Effector memory CD4-positive, alpha-beta T cell (primary cell): ENCODE data around the gene SYNGR1.
"Not testable (repeated sequence)": the region's sequence is repeated elsewhere in the genome, so short reads cannot be mapped to it uniquely, and the experiment has no call there.

Experiments
- DNase-seq, 3 donors: peaks; one replicate each; pipeline ENCODE4 v3.0.0-alpha.2; 2020
- H3K27ac ChIP-seq: 2 replicates; pipeline ENCODE4 v1.7.0; 2013; ENCODE audit warnings: mild to moderate bottlenecking, low read length, moderate library complexity; ENCODE audit not compliant: insufficient read depth, poor library complexity, severe bottlenecking
- H3K27me3 ChIP-seq: replicated peaks from 2 replicates; pipeline ENCODE4 v1.7.0; 2013; ENCODE audit warnings: mild to moderate bottlenecking, low read length; ENCODE audit not compliant: insufficient read depth, control insufficient read depth, poor library complexity, severe bottlenecking
- H3K36me3 ChIP-seq: 2 replicates; pipeline ENCODE4 v1.7.0; 2013; ENCODE audit warnings: mild to moderate bottlenecking, low read length, moderate library complexity; ENCODE audit not compliant: control insufficient read depth, insufficient read depth
- H3K4me1 ChIP-seq: 2 replicates; pipeline ENCODE4 v1.7.0; 2013; ENCODE audit warnings: low read length, mild to moderate bottlenecking; ENCODE audit not compliant: control insufficient read depth, insufficient read depth, poor library complexity, severe bottlenecking
- H3K4me3 ChIP-seq: 2 replicates; pipeline ENCODE4 v1.7.0; 2013; ENCODE audit warnings: low read length, low read depth, mild to moderate bottlenecking; ENCODE audit not compliant: insufficient read depth, poor library complexity, severe bottlenecking
- H3K9me3 ChIP-seq: 2 replicates; pipeline ENCODE4 v1.7.0; 2013; ENCODE audit warnings: mild to moderate bottlenecking, low read length, moderate library complexity; ENCODE audit not compliant: control insufficient read depth

SYNGR1 gene

DNA sequence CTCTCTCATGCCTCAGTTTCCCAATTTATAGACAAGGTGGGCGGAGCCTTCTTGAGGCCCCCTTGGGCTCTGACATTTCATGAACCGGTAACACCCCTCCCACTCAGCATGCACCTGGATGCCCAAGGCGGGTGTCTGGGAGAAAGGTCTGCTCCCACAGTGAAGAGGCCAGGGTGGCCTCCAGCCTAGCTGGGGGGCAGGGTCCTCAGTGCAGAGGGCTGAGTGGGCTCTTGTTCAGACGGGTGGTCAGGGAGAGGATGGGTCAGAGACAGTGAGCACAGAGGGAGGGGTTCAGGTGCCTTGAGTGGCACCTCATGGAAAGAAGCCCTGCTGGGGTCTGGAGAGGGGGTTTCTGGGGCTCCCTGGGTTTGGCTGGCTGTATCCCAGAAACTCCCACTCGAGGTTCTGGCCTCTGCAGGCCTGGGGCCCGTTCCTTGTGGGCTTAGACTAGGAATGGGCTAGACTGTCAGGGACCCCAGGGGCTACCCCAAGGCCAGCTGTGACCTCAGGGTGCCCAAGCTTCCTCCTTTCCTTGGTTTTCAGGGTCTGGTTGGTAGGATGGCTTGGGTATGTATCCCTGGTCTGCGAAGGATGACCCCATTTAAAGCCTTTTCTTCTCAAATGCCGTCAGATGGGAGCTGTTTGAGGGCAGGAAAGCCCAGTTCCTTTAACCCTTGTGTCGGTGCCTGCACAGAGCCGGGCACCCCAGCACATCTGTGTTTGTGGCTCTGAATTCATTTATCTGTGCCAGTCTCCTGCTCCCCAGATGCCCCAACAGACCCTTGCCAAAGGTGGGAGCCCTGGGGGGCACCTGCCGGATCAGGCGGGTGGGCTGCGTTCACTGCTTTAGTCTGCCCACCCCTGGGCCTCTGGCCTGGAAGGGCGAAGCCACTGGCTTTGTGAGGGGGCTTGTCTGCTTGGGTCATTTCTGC, 1.2 kb downstream of the SYNGR1 start:
- DNase-seq: no peak
- Histone ChIP-seq H3K36me3 (no peaks in the 10 kb centered on the region), H3K4me1 (peaks cover 5% of the 10 kb centered on the region), H3K27ac (no peak overlapping the region), H3K4me3 (peak overlapping the region; percentile 28), H3K9me3 (no peaks in the 10 kb centered on the region), H3K27me3 (peaks cover 17% of the 10 kb centered on the region)

GRCh38 chr22:39351689-39352214, 2.0 kb downstream of the SYNGR1 start:
- H3K27me3 ChIP-seq: peaks cover 17% of the 10 kb centered on the region
- H3K36me3 ChIP-seq: no peaks in the 10 kb centered on the region
- no peak overlapping the region for H3K4me3 ChIP-seq
- DNase-seq: no peak
- no peak overlapping the region for H3K27ac ChIP-seq
- peaks cover 5% of the 10 kb centered on the region for H3K4me1 ChIP-seq
- no peaks in the 10 kb centered on the region for H3K9me3 ChIP-seq

DNA sequence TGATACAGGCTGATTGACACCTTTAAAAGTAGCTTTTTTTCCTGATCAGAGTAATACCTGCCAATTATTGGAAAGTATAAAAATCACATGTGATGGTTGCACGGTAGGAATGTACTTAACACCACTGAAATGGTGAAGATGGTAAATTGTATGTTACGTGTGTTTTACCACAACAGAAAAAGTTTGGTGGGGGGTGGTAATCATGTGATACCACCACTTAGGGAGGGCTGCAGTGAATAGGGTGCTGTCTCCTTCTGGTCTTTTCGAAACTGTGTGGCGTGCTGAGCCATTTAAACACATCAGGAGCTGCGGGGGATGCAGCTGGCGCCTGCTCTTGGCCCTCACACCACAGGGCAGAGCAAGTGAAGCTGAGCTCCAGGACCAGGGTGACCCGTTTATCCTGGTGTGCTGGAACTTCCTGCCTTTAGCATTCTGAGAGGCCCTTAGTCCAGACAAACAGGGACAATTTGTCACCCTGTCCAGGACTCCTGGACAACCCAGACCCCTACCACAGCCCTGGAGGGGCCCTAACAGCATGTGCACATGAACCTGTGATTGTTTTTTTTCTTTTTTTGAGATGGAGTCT, 2.6 kb downstream of the SYNGR1 start:
- no peak overlapping the region for H3K27ac ChIP-seq
- DNase-seq: no peak
- peaks cover 17% of the 10 kb centered on the region for H3K27me3 ChIP-seq
- no peaks in the 10 kb centered on the region for H3K36me3 ChIP-seq
- no peak overlapping the region for H3K4me3 ChIP-seq
- H3K4me1 ChIP-seq: peaks cover 5% of the 10 kb centered on the region
- H3K9me3 ChIP-seq: no peaks in the 10 kb centered on the region

DNA sequence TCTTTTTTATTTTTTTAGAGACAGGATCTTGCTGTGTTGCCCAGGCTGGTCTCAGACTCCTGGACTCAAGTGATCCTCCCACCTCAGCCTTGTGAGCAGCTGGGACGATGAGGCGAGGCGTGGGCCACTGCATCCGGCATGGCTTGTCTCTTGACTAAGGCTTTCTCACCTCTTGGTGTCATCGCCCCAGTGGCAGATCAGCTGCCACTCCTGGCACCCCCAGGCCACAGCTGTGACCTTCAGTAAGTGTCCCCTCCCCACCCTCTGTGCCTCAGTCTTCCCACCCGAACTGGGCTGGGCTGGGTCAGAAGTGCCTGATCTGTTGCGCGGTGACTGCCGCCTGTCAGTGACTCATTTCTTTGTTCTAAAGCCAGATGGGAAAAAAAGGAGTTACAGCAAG, 3.6 kb downstream of the SYNGR1 start:
- H3K36me3 ChIP-seq: no peaks in the 10 kb centered on the region
- no peak for DNase-seq
- no peak overlapping the region for H3K27ac ChIP-seq
- peaks cover 17% of the 10 kb centered on the region for H3K27me3 ChIP-seq
- H3K4me1 ChIP-seq: peaks cover 5% of the 10 kb centered on the region
- no peaks in the 10 kb centered on the region for H3K9me3 ChIP-seq
- H3K4me3 ChIP-seq: no peak overlapping the region

- peaks cover 5% of the 10 kb centered on the region for H3K4me1 ChIP-seq
- no peak for DNase-seq
- H3K36me3 ChIP-seq: no peaks in the 10 kb centered on the region
- no peaks in the 10 kb centered on the region for H3K9me3 ChIP-seq
- no peak overlapping the region for H3K27ac ChIP-seq
- peaks cover 7% of the 10 kb centered on the region for H3K27me3 ChIP-seq
- no peak overlapping the region for H3K4me3 ChIP-seq
Observed at GRCh38 chr22:39355080-39355479, 5.3 kb downstream of the SYNGR1 start.

- H3K9me3 ChIP-seq, H3K4me3 ChIP-seq, H3K27me3 ChIP-seq, H3K27ac ChIP-seq, H3K36me3 ChIP-seq, DNase-seq, H3K4me1 ChIP-seq: not testable (repeated sequence)
Observed at GRCh38 chr22:39355805-39356204, 6.0 kb downstream of the SYNGR1 start.

GRCh38 chr22:39356464-39356863, 6.7 kb downstream of the SYNGR1 start:
- no peaks in the 10 kb centered on the region for H3K4me1 ChIP-seq
- no peak overlapping the region for H3K4me3 ChIP-seq
- H3K27me3 ChIP-seq: no peaks in the 10 kb centered on the region
- DNase-seq: no peak
- H3K27ac ChIP-seq: no peak overlapping the region
- no peaks in the 10 kb centered on the region for H3K36me3 ChIP-seq
- H3K9me3 ChIP-seq: no peaks in the 10 kb centered on the region

DNA sequence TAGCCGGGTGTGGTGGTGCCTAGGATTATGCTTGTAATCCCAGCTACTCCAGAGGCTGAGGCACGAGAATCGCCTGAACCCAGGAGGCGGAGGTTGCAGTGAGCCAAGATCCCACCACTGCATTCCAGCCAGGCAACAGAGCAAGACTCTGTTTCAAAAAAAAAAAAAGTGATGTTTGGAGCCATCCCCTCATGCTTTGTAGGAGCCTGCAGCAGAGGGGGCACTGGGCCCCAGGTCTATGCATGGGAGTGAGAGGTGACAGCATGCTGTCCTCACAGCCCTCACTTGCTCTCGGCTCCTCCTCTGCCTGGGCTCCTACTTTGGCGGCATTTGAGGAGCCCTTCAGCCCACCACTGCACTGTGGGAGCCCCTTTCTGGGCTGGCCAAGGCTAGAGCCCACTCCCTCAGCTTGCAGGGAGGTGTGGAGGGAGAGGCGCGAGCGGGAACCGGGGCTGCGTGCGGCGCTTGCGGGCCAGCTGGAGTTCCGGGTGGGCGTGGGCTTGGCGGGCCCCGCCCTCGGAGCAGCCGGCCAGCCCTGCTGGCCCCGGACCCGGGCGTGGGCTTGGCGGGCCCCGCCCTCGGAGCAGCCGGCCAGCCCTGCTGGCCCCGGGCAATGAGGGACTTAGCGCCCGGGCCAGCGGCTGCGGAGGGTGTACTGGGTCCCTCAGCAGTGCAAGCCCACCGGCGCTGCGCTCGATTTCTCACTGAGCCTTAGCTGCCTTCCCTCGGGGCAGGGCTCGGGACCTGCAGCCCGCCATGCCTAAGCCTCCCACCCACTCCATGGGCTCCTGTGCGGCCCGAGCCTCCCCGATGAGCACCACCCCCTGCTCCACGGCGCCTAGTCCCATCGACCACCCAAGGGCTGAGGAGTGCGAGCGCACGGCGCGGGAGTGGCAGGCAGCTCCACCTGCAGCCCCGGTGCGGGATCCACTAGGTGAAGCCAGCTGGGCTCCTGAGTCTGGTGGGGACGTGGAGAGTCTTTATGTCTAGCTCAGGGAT, 7.6 kb downstream of the SYNGR1 start:
- H3K4me1 ChIP-seq, H3K27me3 ChIP-seq, H3K9me3 ChIP-seq, DNase-seq, H3K36me3 ChIP-seq, H3K4me3 ChIP-seq, H3K27ac ChIP-seq: not testable (repeated sequence)

- DNase-seq, H3K4me1 ChIP-seq, H3K27me3 ChIP-seq, H3K4me3 ChIP-seq, H3K27ac ChIP-seq, H3K36me3 ChIP-seq, H3K9me3 ChIP-seq: not testable (repeated sequence)
Observed at GRCh38 chr22:39358197-39358596, 8.4 kb downstream of the SYNGR1 start.
